Upper lobe of right lung (tissue), 1 donor: Measurements from ENCODE around the gene TMPRSS4. TPM values are rescaled to one million over a fixed set of nuclear protein-coding genes. Genes with fewer than 3 reads are reported as not detected.

Experiments used
- ATAC-seq: fragments of 200-7000 bp; cut with Tn5 transposase; one replicate; pipeline ENCODE4 v1.9.1; 2020; ENCODE audit warnings: mild to moderate bottlenecking, moderate library complexity
- DNase-seq: peaks from one replicate; pipeline ENCODE4 v3.0.0-alpha.2; 2020
- H3K27ac ChIP-seq: fragments of 200-600 bp; one replicate; pipeline ENCODE4 v1.8.0; 2022
- H3K27me3 ChIP-seq: fragments of 200-600 bp; one replicate; pipeline ENCODE4 v1.8.0; 2022; ENCODE audit warnings: mild to moderate bottlenecking
- H3K36me3 ChIP-seq: fragments of 200-600 bp; one replicate; pipeline ENCODE4 v1.8.0; 2022
- H3K4me1 ChIP-seq: fragments of 200-600 bp; one replicate; pipeline ENCODE4 v1.8.0; 2022
- H3K4me3 ChIP-seq: fragments of 200-600 bp; one replicate; pipeline ENCODE4 v1.8.0; 2022; ENCODE audit warnings: mild to moderate bottlenecking
- H3K9me3 ChIP-seq: fragments of 200-600 bp; one replicate; pipeline ENCODE4 v1.8.0; 2022
- CTCF ChIP-seq: fragments of 200-600 bp; IDR thresholded peaks from one replicate; pipeline ENCODE4 v1.8.0; 2022; ENCODE audit warnings: antibody characterized with exemption
- intact Hi-C: fragments of 100-400 bp; cut with DNase I; formaldehyde crosslinking; loops from one replicate; pipeline ENCODE4 v1.11.0; 2022
- total RNA-seq: library from RNA; stranded (reverse); fragmentation: NEBNext Ultra II Directional; extraction: Animal tissue kit (Norgen Biotek cat#: 25700); gene quantifications from one replicate; pipeline ENCODE4 v1.2.1, GENCODE V29; 2021
- donor health status: DM: no; HTN: yes; CAD: no; lungs with severe emphysema.

The TMPRSS4 gene
- total RNA-seq, 1 donor from 2014 or later: 3.0 TPM

GRCh38 chr11:118079491-118079890, 2.6 kb downstream of the TMPRSS4 start:
- intact Hi-C loops: no loop called here
- DNase-seq (no peak), ATAC-seq (no peak)
- no peaks in the 10 kb centered on the region for H3K9me3 ChIP-seq
- H3K27me3 ChIP-seq: peaks cover 4% of the 10 kb centered on the region
- H3K4me1 ChIP-seq: peaks cover 10% of the 10 kb centered on the region
- H3K27ac ChIP-seq: no peak overlapping the region
- no peak for TF ChIP-seq CTCF
- no peaks in the 10 kb centered on the region for H3K36me3 ChIP-seq
- H3K4me3 ChIP-seq: no peak overlapping the region

- Histone ChIP-seq H3K4me1 (peaks cover 10% of the 10 kb centered on the region), H3K36me3 (no peaks in the 10 kb centered on the region), H3K4me3 (no peak overlapping the region), H3K27me3 (peaks cover 4% of the 10 kb centered on the region), H3K9me3 (no peaks in the 10 kb centered on the region), H3K27ac (no peak overlapping the region)
- DNase-seq (no peak), ATAC-seq (no peak)
- TF ChIP-seq CTCF: no peak
- intact Hi-C loops: no loop called here
These were observed 3.4 kb downstream of the TMPRSS4 start for GRCh38 chr11:118080296-118080695.

- peaks cover 10% of the 10 kb centered on the region for H3K4me1 ChIP-seq
- DNase-seq: no peak
- ATAC-seq: peak; percentile 42
- intact Hi-C loops: no loop called here
- H3K27me3 ChIP-seq: peaks cover 4% of the 10 kb centered on the region
- H3K4me3 ChIP-seq: no peak overlapping the region
- H3K9me3 ChIP-seq: no peaks in the 10 kb centered on the region
- no peak for TF ChIP-seq CTCF
- H3K27ac ChIP-seq: no peak overlapping the region
- H3K36me3 ChIP-seq: no peaks in the 10 kb centered on the region
These were observed 4.5 kb downstream of the TMPRSS4 start for GRCh38 chr11:118081241-118081958.

- Histone ChIP-seq H3K4me1 (peaks cover 10% of the 10 kb centered on the region), H3K27ac (no peak overlapping the region), H3K4me3 (no peak overlapping the region), H3K27me3 (peaks cover 4% of the 10 kb centered on the region), H3K36me3 (no peaks in the 10 kb centered on the region), H3K9me3 (no peaks in the 10 kb centered on the region)
- ATAC-seq (no peak), DNase-seq (no peak)
- intact Hi-C loops: no loop called here
- no peak for TF ChIP-seq CTCF
These were observed 6.1 kb downstream of the TMPRSS4 start for GRCh38 chr11:118082880-118083552.

GRCh38 chr11:118084247-118084646, 7.4 kb downstream of the TMPRSS4 start:
- H3K9me3 ChIP-seq: no peaks in the 10 kb centered on the region
- H3K4me3 ChIP-seq: no peak overlapping the region
- DNase-seq: no peak
- peak; percentile 75 for ATAC-seq
- H3K4me1 ChIP-seq: peaks cover 10% of the 10 kb centered on the region
- intact Hi-C loops: no loop called here
- H3K36me3 ChIP-seq: no peaks in the 10 kb centered on the region
- H3K27ac ChIP-seq: no peak overlapping the region
- TF ChIP-seq CTCF: no peak
- no peaks in the 10 kb centered on the region for H3K27me3 ChIP-seq
